Fibroblast of gingiva (primary cell): ENCODE measurements around the gene HSFY1.
"Not testable (repeated sequence)": the region's sequence is repeated elsewhere in the genome, so short reads cannot be mapped to it uniquely, and the experiment has no call there.

Source experiments
- DNase-seq: peaks from one replicate; pipeline ENCODE4 v3.0.0-alpha.2; 2011; ENCODE audit warnings: low read depth

HSFY1 gene, protein sequence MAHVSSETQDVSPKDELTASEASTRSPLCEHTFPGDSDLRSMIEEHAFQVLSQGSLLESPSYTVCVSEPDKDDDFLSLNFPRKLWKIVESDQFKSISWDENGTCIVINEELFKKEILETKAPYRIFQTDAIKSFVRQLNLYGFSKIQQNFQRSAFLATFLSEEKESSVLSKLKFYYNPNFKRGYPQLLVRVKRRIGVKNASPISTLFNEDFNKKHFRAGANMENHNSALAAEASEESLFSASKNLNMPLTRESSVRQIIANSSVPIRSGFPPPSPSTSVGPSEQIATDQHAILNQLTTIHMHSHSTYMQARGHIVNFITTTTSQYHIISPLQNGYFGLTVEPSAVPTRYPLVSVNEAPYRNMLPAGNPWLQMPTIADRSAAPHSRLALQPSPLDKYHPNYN

DNA sequence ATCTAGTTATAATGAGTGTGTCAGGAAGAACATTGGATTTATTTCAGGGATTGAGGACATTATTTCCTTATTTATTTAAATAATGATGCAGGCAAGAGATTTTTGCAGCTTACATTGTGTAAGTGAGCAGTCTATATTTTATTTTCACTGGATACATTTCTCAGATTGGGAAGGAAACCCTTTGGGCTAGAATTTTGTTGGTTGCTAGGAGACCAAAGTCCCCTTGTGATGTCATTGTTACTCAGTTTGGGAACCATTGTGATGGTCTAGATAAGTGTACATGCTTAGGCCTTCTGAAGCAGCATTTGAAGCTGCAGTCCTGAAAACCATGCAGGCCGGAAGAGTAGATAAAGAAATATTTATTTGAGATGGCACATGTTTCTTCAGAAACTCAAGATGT, at the start of gene HSFY1:
TSS of gene HSFY1 (plus strand) at position 301 of the 400 bp plus-strand sequence. CDS start at position 369, 68 bp downstream.
- DNase-seq, result not testable (repeated sequence)

DNA sequence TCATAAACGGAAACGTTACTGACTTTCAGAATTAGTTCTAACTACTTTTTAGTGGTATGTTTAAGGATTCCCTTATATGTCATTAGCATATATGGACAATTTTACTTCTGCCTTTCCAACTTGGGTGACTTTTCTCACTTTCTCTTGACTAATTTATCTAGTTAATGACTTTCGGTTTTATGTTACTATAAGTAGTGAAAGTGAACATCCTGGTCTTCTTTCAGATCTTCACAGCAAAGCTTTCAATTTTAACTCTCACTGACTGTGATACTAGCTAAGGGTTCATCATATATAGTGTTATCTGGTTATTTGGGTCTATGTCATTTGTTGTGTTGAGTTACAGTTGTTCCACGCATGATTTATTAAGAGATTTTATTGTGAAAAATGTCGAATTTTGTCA, 42.3 kb upstream of the HSFY1 start:
- DNase-seq, result not testable (repeated sequence)

DNA sequence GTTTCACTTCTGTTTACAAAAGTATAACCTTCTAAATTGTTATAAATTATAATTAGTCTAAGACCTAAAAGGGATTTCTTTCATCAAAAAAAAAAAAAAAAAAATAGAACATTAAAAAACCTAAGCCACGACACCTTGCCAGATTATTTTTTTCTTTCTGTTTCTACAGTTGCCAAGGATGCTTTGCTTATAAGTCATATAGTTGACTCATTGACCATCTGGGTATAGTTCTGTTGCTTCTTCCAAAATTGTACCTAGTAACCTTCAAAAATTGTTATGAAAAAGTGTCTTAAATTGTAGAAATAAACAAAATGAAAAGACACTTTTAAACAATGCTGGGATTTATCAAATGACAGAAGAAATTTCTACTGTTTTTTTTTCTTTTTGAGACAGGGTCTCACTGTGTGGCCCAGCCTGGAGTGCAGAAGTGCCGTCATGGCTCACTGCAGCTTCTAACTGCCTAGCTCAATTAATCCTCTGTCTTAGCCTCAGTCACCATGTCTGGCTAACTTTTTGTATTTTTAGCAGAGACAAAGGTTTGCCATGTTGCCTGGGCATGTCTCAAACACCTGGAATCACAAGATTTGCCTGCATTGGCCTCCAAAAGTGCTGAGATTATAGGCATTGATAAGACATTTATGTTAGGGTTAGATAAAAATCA, 15.4 kb upstream of the HSFY1 start:
- DNase-seq, result not testable (repeated sequence)

DNA sequence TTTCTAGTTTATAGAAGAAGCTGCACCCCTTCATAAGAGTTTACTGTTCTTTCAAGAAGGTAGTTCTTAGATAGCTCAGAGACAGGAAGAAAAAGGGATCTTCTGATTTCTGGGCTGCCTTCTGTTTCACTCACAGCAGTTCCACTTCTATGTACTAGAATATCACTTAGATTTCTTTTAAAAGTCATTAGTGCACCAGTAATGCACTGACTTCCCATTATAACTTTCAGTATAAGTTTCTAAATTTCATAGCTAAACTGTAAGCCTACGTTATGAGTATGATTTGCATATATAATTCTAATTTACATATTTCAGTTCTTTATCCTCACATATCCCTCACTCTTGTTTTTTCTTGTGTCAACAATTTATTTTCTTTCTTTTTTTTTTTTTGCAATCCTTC, 7.6 kb upstream of the HSFY1 start:
- not testable (repeated sequence) for DNase-seq

DNA sequence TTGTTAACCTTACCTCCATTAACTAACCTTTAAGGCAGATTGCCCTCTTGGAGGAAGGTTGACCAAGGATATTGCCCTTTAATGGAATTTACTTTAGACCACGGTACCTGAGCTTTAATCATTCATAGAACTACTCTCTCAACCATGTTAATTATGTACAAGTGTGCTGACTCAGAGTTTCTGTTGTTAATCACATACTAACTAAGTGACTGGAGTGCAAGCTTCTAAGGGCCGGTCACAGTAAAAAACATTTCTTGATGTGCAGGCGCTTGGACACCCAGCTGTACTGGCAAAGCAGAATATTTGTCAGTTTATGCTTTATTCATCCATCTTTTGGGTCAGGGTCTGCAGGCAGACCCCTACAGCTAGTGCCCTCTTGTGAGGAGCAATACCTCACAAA, 6.6 kb downstream of the HSFY1 start:
- DNase-seq, result not testable (repeated sequence)

DNA sequence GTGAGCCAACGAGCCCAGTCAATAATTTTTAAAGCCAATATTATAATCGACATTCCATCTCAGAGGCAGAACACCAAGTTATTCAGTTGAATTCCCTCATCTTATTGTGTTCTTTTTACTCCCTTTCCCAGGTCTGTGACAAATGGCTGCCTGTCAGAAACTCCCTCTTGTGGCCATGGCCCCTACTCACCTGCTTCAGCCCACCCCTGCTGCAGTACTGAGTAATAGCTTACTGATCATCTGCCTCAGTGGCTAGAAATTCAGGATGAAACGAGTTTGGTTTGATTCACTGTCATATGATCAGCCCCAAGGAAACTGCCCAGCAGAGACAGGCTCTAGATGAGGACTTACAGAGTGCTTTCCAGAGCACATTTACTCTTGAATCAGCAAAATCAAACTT, 19.4 kb downstream of the HSFY1 start:
- DNase-seq, result not testable (repeated sequence)
